Measurements from ENCODE around the gene SEBOX.

The SEBOX gene

DNA sequence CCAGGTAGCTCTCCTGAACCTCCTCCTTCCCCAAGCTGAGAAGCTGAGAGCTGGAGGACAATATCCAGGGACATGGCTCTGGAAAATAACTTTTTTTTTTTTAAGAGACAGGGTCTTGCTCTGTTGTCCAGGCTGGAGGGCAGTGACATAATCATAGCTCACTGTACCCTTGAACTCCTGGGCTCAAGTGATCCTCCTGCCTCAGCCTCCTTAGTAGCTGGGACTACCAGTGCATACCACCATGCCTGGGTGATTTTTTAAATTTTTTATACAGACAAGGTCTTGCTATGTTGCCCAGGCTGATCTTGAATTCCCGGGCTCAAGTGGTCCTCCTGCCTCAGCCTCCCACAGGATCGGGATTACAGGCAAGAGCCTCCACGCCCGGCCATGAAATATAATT, 34.8 kb upstream of the SEBOX start:
- Histone ChIP-seq H2AFZ (ENCODE audit: low read depth, low read length) (no peak overlapping the region), H3K9me3 (ENCODE audit: low read length) (no peaks in the 10 kb centered on the region), H3K27me3 (ENCODE audit: insufficient read depth, low read length) (no peaks in the 10 kb centered on the region), H3K4me3 (ENCODE audit: low read length) (no peak overlapping the region), H3K4me1 (ENCODE audit: insufficient read depth, low read length) (no peaks in the 10 kb centered on the region), H3K36me3 (ENCODE audit: insufficient read depth, low read length) (peaks cover 26% of the 10 kb centered on the region)

DNA sequence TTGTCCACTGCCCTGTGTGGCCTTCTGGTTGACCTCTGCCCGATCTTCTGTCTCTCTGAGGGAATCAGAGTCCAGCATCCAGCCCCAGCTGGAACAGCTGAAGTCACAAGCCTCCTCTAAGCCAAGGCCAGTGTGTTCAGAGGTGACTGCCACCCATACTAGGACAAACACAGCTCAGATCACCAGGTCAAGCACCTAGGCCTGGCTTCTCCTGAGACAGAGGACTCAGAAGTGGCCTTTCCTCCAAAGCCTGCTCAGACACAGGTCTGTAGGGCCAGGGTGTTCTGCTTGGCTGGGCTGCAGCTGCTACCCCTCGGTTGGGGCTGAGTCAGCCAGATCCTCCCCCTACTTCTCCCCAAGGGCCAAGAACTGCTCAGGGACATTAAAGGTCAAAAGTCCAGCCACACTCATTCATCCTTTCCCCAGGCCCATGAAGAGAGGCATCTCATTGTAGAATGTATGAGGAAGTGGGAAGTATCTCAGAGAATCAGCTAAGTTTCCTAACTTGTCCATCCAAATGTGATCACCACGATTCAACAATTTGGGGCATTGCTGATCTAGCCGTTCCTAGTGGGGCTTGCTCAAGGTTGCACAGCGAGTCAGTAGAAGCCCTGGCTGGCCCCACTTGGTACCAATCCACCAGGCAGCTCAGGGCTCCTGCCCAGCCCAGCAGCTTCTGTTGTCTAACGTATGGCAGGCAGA, 33.4 kb upstream of the SEBOX start:
- no peak overlapping the region for H3K4me3 ChIP-seq (ENCODE audit: low read length)
- H3K36me3 ChIP-seq (ENCODE audit: insufficient read depth, low read length), result peaks cover 40% of the 10 kb centered on the region
- no peaks in the 10 kb centered on the region for H3K27me3 ChIP-seq (ENCODE audit: insufficient read depth, low read length)
- H3K9me3 ChIP-seq (ENCODE audit: low read length), result no peaks in the 10 kb centered on the region
- no peak overlapping the region for H2AFZ ChIP-seq (ENCODE audit: low read depth, low read length)
- H3K4me1 ChIP-seq (ENCODE audit: insufficient read depth, low read length), result no peaks in the 10 kb centered on the region

- no peaks in the 10 kb centered on the region for H3K4me1 ChIP-seq (ENCODE audit: insufficient read depth, low read length)
- H2AFZ ChIP-seq (ENCODE audit: low read depth, low read length), result no peak overlapping the region
- H3K36me3 ChIP-seq (ENCODE audit: insufficient read depth, low read length), result peaks cover 40% of the 10 kb centered on the region
- H3K9me3 ChIP-seq (ENCODE audit: low read length), result no peaks in the 10 kb centered on the region
- no peak overlapping the region for H3K4me3 ChIP-seq (ENCODE audit: low read length)
- H3K27me3 ChIP-seq (ENCODE audit: insufficient read depth, low read length), result no peaks in the 10 kb centered on the region
Observed at GRCh38 chr17:28397687-28398279, 32.8 kb upstream of the SEBOX start.

- Histone ChIP-seq H3K27me3 (ENCODE audit: insufficient read depth, low read length) (no peaks in the 10 kb centered on the region), H3K4me3 (ENCODE audit: low read length) (no peak overlapping the region), H3K4me1 (ENCODE audit: insufficient read depth, low read length) (no peaks in the 10 kb centered on the region), H2AFZ (ENCODE audit: low read depth, low read length) (no peak overlapping the region), H3K36me3 (ENCODE audit: insufficient read depth, low read length) (peaks cover 45% of the 10 kb centered on the region), H3K9me3 (ENCODE audit: low read length) (no peaks in the 10 kb centered on the region)
Observed at GRCh38 chr17:28397275-28397674, 32.3 kb upstream of the SEBOX start.

- Histone ChIP-seq H3K36me3 (ENCODE audit: insufficient read depth, low read length) (peaks cover 46% of the 10 kb centered on the region), H2AFZ (ENCODE audit: low read depth, low read length) (no peak overlapping the region), H3K9me3 (ENCODE audit: low read length) (no peaks in the 10 kb centered on the region), H3K4me1 (ENCODE audit: insufficient read depth, low read length) (no peaks in the 10 kb centered on the region), H3K27me3 (ENCODE audit: insufficient read depth, low read length) (no peaks in the 10 kb centered on the region), H3K4me3 (ENCODE audit: low read length) (no peak overlapping the region)
Observed at GRCh38 chr17:28396635-28397239, 31.7 kb upstream of the SEBOX start.

GRCh38 chr17:28395968-28396367, 31.0 kb upstream of the SEBOX start:
- Histone ChIP-seq H3K4me3 (ENCODE audit: low read length) (no peak overlapping the region), H2AFZ (ENCODE audit: low read depth, low read length) (no peak overlapping the region), H3K36me3 (ENCODE audit: insufficient read depth, low read length) (peaks cover 54% of the 10 kb centered on the region), H3K4me1 (ENCODE audit: insufficient read depth, low read length) (no peaks in the 10 kb centered on the region), H3K27me3 (ENCODE audit: insufficient read depth, low read length) (no peaks in the 10 kb centered on the region), H3K9me3 (ENCODE audit: low read length) (no peaks in the 10 kb centered on the region)

GRCh38 chr17:28395426-28395825, 30.4 kb upstream of the SEBOX start:
- H3K27me3 ChIP-seq (ENCODE audit: insufficient read depth, low read length), result no peaks in the 10 kb centered on the region
- peaks cover 59% of the 10 kb centered on the region for H3K36me3 ChIP-seq (ENCODE audit: insufficient read depth, low read length)
- H2AFZ ChIP-seq (ENCODE audit: low read depth, low read length), result no peak overlapping the region
- H3K4me1 ChIP-seq (ENCODE audit: insufficient read depth, low read length), result no peaks in the 10 kb centered on the region
- no peaks in the 10 kb centered on the region for H3K9me3 ChIP-seq (ENCODE audit: low read length)
- no peak overlapping the region for H3K4me3 ChIP-seq (ENCODE audit: low read length)

DNA sequence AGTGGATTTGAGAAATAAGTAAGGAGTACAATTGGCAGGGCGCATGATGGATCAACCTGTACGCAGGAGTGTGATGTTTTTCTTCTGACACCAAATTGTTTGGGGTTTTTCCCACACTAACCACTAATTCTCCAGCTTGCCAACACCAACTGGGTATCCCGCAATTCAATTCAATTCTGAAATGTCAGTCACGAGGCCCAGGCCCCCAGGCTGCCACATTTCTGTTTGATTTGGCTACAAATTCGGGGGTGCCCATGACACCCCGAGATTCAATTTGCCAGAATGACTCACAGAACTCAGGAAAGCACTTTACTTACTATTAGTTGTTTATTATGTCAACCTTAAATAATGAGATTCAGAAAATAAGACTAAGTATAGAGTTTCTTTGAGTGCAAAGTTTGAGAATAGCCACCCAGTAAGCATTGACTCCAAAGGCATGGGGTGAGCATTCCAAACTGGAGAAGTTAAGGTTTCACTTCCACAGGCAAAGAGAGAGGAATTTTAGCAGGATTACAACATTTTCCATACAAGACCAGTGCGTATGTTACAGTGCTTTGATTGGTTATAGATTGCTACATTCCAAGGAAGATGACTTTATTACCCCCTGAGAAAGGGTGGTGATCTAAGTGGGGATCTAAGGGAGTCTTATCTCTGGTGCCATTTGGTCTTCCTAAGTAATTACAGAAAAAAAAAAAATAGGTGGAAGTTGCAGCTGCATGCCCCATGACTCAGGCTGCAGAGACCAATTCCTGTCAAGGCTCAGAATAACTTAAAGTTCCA, 29.5 kb upstream of the SEBOX start:
- Histone ChIP-seq H3K27me3 (ENCODE audit: insufficient read depth, low read length) (no peaks in the 10 kb centered on the region), H3K4me1 (ENCODE audit: insufficient read depth, low read length) (no peaks in the 10 kb centered on the region), H3K36me3 (ENCODE audit: insufficient read depth, low read length) (peaks cover 65% of the 10 kb centered on the region)

DNA sequence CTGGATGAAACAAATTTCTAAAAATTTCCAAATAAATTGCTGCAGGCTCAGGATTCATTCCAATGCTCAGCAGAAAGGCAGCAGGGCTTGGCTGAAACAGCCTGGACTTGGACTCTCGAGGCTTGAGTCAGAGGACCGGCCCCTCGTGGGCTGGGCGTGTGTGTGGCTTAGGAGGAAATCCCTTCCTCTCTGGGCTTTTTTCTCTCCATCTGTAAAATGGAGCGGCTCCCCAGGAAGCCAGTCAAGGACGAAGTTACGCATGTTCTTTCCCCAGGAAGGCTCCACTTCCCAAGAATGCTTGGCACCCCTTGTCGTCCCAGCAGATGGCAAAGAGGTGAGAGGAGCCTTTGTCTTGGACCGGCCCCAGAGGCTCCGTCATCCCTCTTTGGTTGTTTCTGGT, 27.5 kb upstream of the SEBOX start:
- H3K36me3 ChIP-seq (ENCODE audit: insufficient read depth, low read length), result peaks cover 76% of the 10 kb centered on the region
- H3K9me3 ChIP-seq (ENCODE audit: low read length), result no peaks in the 10 kb centered on the region
- no peaks in the 10 kb centered on the region for H3K4me1 ChIP-seq (ENCODE audit: insufficient read depth, low read length)
- H2AFZ ChIP-seq (ENCODE audit: low read depth, low read length), result no peak overlapping the region
- no peak overlapping the region for H3K4me3 ChIP-seq (ENCODE audit: low read length)
- H3K27me3 ChIP-seq (ENCODE audit: insufficient read depth, low read length), result no peaks in the 10 kb centered on the region

More for the DNA sequence above, 29.5 kb upstream of the SEBOX start:
- no peak overlapping the region for H2AFZ ChIP-seq (ENCODE audit: low read depth, low read length)
- no peaks in the 10 kb centered on the region for H3K9me3 ChIP-seq (ENCODE audit: low read length)
- no peak overlapping the region for H3K4me3 ChIP-seq (ENCODE audit: low read length)

GRCh38 chr17:28391401-28391800, 26.4 kb upstream of the SEBOX start:
- Histone ChIP-seq H3K36me3 (ENCODE audit: insufficient read depth, low read length) (peaks cover 74% of the 10 kb centered on the region), H3K9me3 (ENCODE audit: low read length) (no peaks in the 10 kb centered on the region), H2AFZ (ENCODE audit: low read depth, low read length) (no peak overlapping the region)

GRCh38 chr17:28390984-28391383, 26.0 kb upstream of the SEBOX start:
- Histone ChIP-seq H3K36me3 (ENCODE audit: insufficient read depth, low read length) (peaks cover 71% of the 10 kb centered on the region), H3K27me3 (ENCODE audit: insufficient read depth, low read length) (no peaks in the 10 kb centered on the region), H3K4me1 (ENCODE audit: insufficient read depth, low read length) (no peaks in the 10 kb centered on the region), H3K9me3 (ENCODE audit: low read length) (no peaks in the 10 kb centered on the region), H2AFZ (ENCODE audit: low read depth, low read length) (no peak overlapping the region), H3K4me3 (ENCODE audit: low read length) (no peak overlapping the region)

More at GRCh38 chr17:28391401-28391800, 26.4 kb upstream of the SEBOX start:
- H3K4me1 ChIP-seq (ENCODE audit: insufficient read depth, low read length), result no peaks in the 10 kb centered on the region
- H3K27me3 ChIP-seq (ENCODE audit: insufficient read depth, low read length), result no peaks in the 10 kb centered on the region
- no peak overlapping the region for H3K4me3 ChIP-seq (ENCODE audit: low read length)

- no peak overlapping the region for H3K4me3 ChIP-seq (ENCODE audit: low read length)
- H3K27me3 ChIP-seq (ENCODE audit: insufficient read depth, low read length), result no peaks in the 10 kb centered on the region
- no peaks in the 10 kb centered on the region for H3K9me3 ChIP-seq (ENCODE audit: low read length)
- peaks cover 69% of the 10 kb centered on the region for H3K36me3 ChIP-seq (ENCODE audit: insufficient read depth, low read length)
- H3K4me1 ChIP-seq (ENCODE audit: insufficient read depth, low read length), result no peaks in the 10 kb centered on the region
- H2AFZ ChIP-seq (ENCODE audit: low read depth, low read length), result no peak overlapping the region
Observed at GRCh38 chr17:28390563-28390962, 25.6 kb upstream of the SEBOX start.

DNA sequence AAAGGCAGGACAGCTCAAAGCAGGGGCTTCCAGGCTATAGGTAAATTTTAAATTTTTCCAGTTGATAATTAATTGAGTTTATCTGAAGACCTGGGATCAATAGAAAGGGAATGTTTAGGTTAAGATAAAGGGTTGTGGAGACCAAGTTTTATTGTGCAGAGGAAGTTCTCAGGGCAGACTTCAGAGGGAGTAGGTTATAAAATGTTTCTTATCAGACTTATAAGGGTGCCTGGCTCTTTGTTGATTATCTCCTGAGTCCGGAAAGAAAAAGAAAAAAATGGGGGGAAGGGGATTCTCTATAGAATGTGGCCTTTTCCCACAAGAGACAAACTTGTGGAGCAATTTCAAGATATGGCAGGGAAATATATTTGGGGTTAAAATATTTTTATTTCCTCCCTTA, 25.1 kb upstream of the SEBOX start:
- no peak overlapping the region for H3K4me3 ChIP-seq (ENCODE audit: low read length)
- no peak overlapping the region for H2AFZ ChIP-seq (ENCODE audit: low read depth, low read length)
- no peaks in the 10 kb centered on the region for H3K27me3 ChIP-seq (ENCODE audit: insufficient read depth, low read length)
- H3K9me3 ChIP-seq (ENCODE audit: low read length), result no peaks in the 10 kb centered on the region
- no peaks in the 10 kb centered on the region for H3K4me1 ChIP-seq (ENCODE audit: insufficient read depth, low read length)
- peaks cover 70% of the 10 kb centered on the region for H3K36me3 ChIP-seq (ENCODE audit: insufficient read depth, low read length)

Measured in neuron (in vitro differentiated cells).